ENCODE data around the gene CUBN. TPM values are rescaled to one million over a fixed set of nuclear protein-coding genes. Genes with fewer than 3 reads are reported as not detected.

The CUBN gene
- total RNA-seq, 1 donor from 2014 or later = 1.5 TPM

- peaks cover 4% of the 10 kb centered on the region for H3K4me1 Mint-ChIP-seq (ENCODE audit: low read depth)
- no peak overlapping the region for H3K27ac Mint-ChIP-seq
- no peaks in the 10 kb centered on the region for H3K9me3 Mint-ChIP-seq (ENCODE audit: low read depth)
- H3K4me3 Mint-ChIP-seq (ENCODE audit: low read depth) = no peak overlapping the region
- H3K27me3 Mint-ChIP-seq = peaks cover 4% of the 10 kb centered on the region
- DNase-seq (ENCODE audit: low spot score, unreplicated experiment) = no peak
- TF ChIP-seq CTCF (IDR thresholded peaks at IDR 0.05; ENCODE audit: unreplicated experiment) = no peak
- no peaks in the 10 kb centered on the region for H3K36me3 Mint-ChIP-seq (ENCODE audit: insufficient read depth)
Measured at GRCh38 chr10:17029581-17030271, 99.9 kb downstream of the CUBN start.

GRCh38 chr10:17029239-17029580, 100.4 kb downstream of the CUBN start:
- Mint-ChIP-seq H3K4me3 (ENCODE audit: low read depth) (no peak overlapping the region), H3K27me3 (peaks cover 4% of the 10 kb centered on the region), H3K4me1 (ENCODE audit: low read depth) (peaks cover 4% of the 10 kb centered on the region), H3K36me3 (ENCODE audit: insufficient read depth) (no peaks in the 10 kb centered on the region), H3K9me3 (ENCODE audit: low read depth) (no peaks in the 10 kb centered on the region), H3K27ac (no peak overlapping the region)
- TF ChIP-seq CTCF (IDR thresholded peaks at IDR 0.05; ENCODE audit: unreplicated experiment) = no peak
- DNase-seq (ENCODE audit: low spot score, unreplicated experiment) = no peak

GRCh38 chr10:17028798-17029197, 100.8 kb downstream of the CUBN start:
- H3K9me3 Mint-ChIP-seq (ENCODE audit: low read depth) = no peaks in the 10 kb centered on the region
- peaks cover 4% of the 10 kb centered on the region for H3K27me3 Mint-ChIP-seq
- no peak for TF ChIP-seq CTCF (IDR thresholded peaks at IDR 0.05; ENCODE audit: unreplicated experiment)
- no peak overlapping the region for H3K27ac Mint-ChIP-seq
- H3K4me3 Mint-ChIP-seq (ENCODE audit: low read depth) = no peak overlapping the region
- peaks cover 5% of the 10 kb centered on the region for H3K4me1 Mint-ChIP-seq (ENCODE audit: low read depth)
- no peak for DNase-seq (ENCODE audit: low spot score, unreplicated experiment)
- no peaks in the 10 kb centered on the region for H3K36me3 Mint-ChIP-seq (ENCODE audit: insufficient read depth)

- H3K4me3 Mint-ChIP-seq (ENCODE audit: low read depth) = no peak overlapping the region
- no peak overlapping the region for H3K27ac Mint-ChIP-seq
- H3K9me3 Mint-ChIP-seq (ENCODE audit: low read depth) = no peaks in the 10 kb centered on the region
- DNase-seq (ENCODE audit: low spot score, unreplicated experiment) = no peak
- no peak for TF ChIP-seq CTCF (IDR thresholded peaks at IDR 0.05; ENCODE audit: unreplicated experiment)
- H3K27me3 Mint-ChIP-seq = peaks cover 3% of the 10 kb centered on the region
- H3K4me1 Mint-ChIP-seq (ENCODE audit: low read depth) = peaks cover 18% of the 10 kb centered on the region
- H3K36me3 Mint-ChIP-seq (ENCODE audit: insufficient read depth) = no peaks in the 10 kb centered on the region
Measured at GRCh38 chr10:17026686-17027485, 102.7 kb downstream of the CUBN start.

GRCh38 chr10:17025444-17026295, 103.9 kb downstream of the CUBN start:
- H3K36me3 Mint-ChIP-seq (ENCODE audit: insufficient read depth) = no peaks in the 10 kb centered on the region
- no peak overlapping the region for H3K4me3 Mint-ChIP-seq (ENCODE audit: low read depth)
- H3K9me3 Mint-ChIP-seq (ENCODE audit: low read depth) = no peaks in the 10 kb centered on the region
- peak overlapping the region; percentile 17 for H3K27ac Mint-ChIP-seq
- no peaks in the 10 kb centered on the region for H3K27me3 Mint-ChIP-seq
- peaks cover 21% of the 10 kb centered on the region for H3K4me1 Mint-ChIP-seq (ENCODE audit: low read depth)
- DNase-seq (ENCODE audit: low spot score, unreplicated experiment) = no peak
- no peak for TF ChIP-seq CTCF (IDR thresholded peaks at IDR 0.05; ENCODE audit: unreplicated experiment)
